Left cardiac atrium (tissue), 4 donors: Measurements from ENCODE around the gene SMIM30. TPM values are rescaled to one million over a fixed set of nuclear protein-coding genes. Genes with fewer than 3 reads are reported as not detected.

Experiments used
- ATAC-seq, 2 donors: fragments of 200-7000 bp; cut with Tn5 transposase; one replicate each; pipeline ENCODE4 v1.9.1; 2020; ENCODE audit warnings: mild to moderate bottlenecking in 2 of 2, moderate library complexity in 2 of 2
- DNase-seq: peaks from one replicate; pipeline ENCODE4 v3.0.0-alpha.2; 2020
- intact Hi-C, 2 donors: fragments of 100-400 bp; cut with DNase I; formaldehyde crosslinking; loops; one replicate each; pipeline versions ENCODE4 v1.14.1 to v1.15.1; 2022 to 2023
- total RNA-seq, 2 donors: library from RNA; stranded (reverse); fragmentation: NEBNext Ultra II Directional; extraction: Animal tissue kit (Norgen Biotek cat#: 25700); gene quantifications; one replicate each; pipeline ENCODE4 v1.2.1, GENCODE V29; 2021
- donor health status: DM: no; HTN: yes; CAD: no.
- donor health status: DM: no; HTN: yes; CAD: no; lungs with severe emphysema.
- donor health status: DM: yes; HTN: yes; CAD: no.
- donor health status: Dilated cardiomyopathy.

The SMIM30 gene
- total RNA-seq, 2 donors from 2014 or later = 78.1 to 85.9 TPM

- peak in 1 of 2 donors; percentile 27 for ATAC-seq
- peak; percentile 32 for DNase-seq
- intact Hi-C loops = loop anchor here in 1 of 2 donors (10.0 kb wide), 2 partner anchors 103 to 183 kb away; a partner anchor contains a TSS
Observed at GRCh38 chr7:113117374-113117774, 980 bp downstream of the SMIM30 start.

- ATAC-seq (no peak), DNase-seq (no peak)
- intact Hi-C loops = loop anchor here in 1 of 2 donors (10.0 kb wide), 2 partner anchors 99 to 179 kb away; a partner anchor contains a TSS
Observed at GRCh38 chr7:113113912-113114311, 4.4 kb downstream of the SMIM30 start.

- ATAC-seq = no peak
- intact Hi-C loops = loop anchor here in 1 of 2 donors (10.0 kb wide), 2 partner anchors 95 to 175 kb away; a partner anchor contains a TSS
- no peak for DNase-seq
Observed at GRCh38 chr7:113109718-113110117, 8.6 kb downstream of the SMIM30 start.

GRCh38 chr7:113100121-113100603 is 18.2 kb downstream of the SMIM30 start:
- peak; percentile 81 to 84 for ATAC-seq
- intact Hi-C loops = no loop called here
- peak; percentile 46 for DNase-seq

GRCh38 chr7:113099284-113099919 is 19.0 kb downstream of the SMIM30 start:
- DNase-seq = no peak
- intact Hi-C loops = no loop called here
- ATAC-seq = no peak

GRCh38 chr7:113094517-113095249 is 23.7 kb downstream of the SMIM30 start:
- no peak for DNase-seq
- intact Hi-C loops = no loop called here
- ATAC-seq = no peak

GRCh38 chr7:113093561-113093960 is 24.8 kb downstream of the SMIM30 start:
- DNase-seq (no peak), ATAC-seq (no peak)
- intact Hi-C loops = no loop called here

- intact Hi-C loops = no loop called here
- ATAC-seq (no peak), DNase-seq (no peak)
Observed at GRCh38 chr7:113092762-113093161, 25.6 kb downstream of the SMIM30 start.

- intact Hi-C loops = no loop called here
- ATAC-seq = peak in 1 of 2 donors; percentile 78
- no peak for DNase-seq
Observed at GRCh38 chr7:113087071-113087998, 31.0 kb downstream of the SMIM30 start.

- intact Hi-C loops = no loop called here
- peak; percentile 94 to 97 for ATAC-seq
- DNase-seq = peak; percentile 68
Observed at GRCh38 chr7:113086431-113086888, 31.9 kb downstream of the SMIM30 start, which contains the start of gene GPR85. GPR85 (minus strand) TSS chr7:113086827; CDS start chr7:113084721, 2,106 bp downstream.

GRCh38 chr7:113085781-113086390 is 32.5 kb downstream of the SMIM30 start:
- DNase-seq (no peak), ATAC-seq (peak in 1 of 2 donors; percentile 11)
- intact Hi-C loops = no loop called here

GRCh38 chr7:113084496-113085172 is 33.7 kb downstream of the SMIM30 start:
- ATAC-seq (no peak), DNase-seq (no peak)
- intact Hi-C loops = no loop called here

- no peak for ATAC-seq
- intact Hi-C loops = no loop called here
- no peak for DNase-seq
Observed at GRCh38 chr7:113083816-113084495, 34.4 kb downstream of the SMIM30 start.

- no peak for DNase-seq
- intact Hi-C loops = no loop called here
- ATAC-seq = no peak
Observed at GRCh38 chr7:113083132-113083815, 35.1 kb downstream of the SMIM30 start.

GRCh38 chr7:113078331-113078730 is 40.0 kb downstream of the SMIM30 start:
- no peak for ATAC-seq
- no peak for DNase-seq
- intact Hi-C loops = no loop called here

GRCh38 chr7:113076703-113077102 is 41.7 kb downstream of the SMIM30 start:
- intact Hi-C loops = no loop called here
- DNase-seq (no peak), ATAC-seq (no peak)

GRCh38 chr7:113071465-113071864 is 46.9 kb downstream of the SMIM30 start:
- ATAC-seq = no peak

More at GRCh38 chr7:113071465-113071864, 46.9 kb downstream of the SMIM30 start:
- no peak for DNase-seq
- intact Hi-C loops = no loop called here
